ENCODE measurements around the gene ELOVL6.
"Not testable (repeated sequence)": the region's sequence is repeated elsewhere in the genome, so short reads cannot be mapped to it uniquely, and the experiment has no call there.

The ELOVL6 gene

DNA sequence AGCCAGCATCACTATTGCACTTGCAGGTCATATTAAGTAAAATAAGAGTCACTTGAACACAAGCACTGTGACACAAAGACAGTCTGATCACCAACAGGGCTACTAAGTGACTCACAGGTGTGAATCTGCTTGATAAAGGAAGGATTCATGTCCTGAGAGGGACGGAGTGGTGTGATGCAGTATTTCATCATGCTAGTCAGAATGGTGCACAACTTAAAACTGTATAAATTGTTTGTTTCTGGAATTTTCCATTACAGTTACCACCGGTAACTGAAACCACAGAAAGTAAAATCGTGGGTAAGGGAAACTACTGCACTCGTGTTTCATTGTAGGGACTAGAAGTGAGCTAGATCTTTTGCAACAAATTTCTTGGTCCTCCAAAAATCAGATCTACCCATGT, 109.7 kb downstream of the ELOVL6 start:
- H3K4me1 Mint-ChIP-seq, result peaks cover 55% of the 10 kb centered on the region
- no peaks in the 10 kb centered on the region for H3K27me3 Mint-ChIP-seq (ENCODE audit: low read depth)
- peaks cover 10% of the 10 kb centered on the region for H3K36me3 Mint-ChIP-seq (ENCODE audit: low read depth)
- H3K4me3 Mint-ChIP-seq, result no peak overlapping the region
- H3K9me3 Mint-ChIP-seq, result peaks cover 5% of the 10 kb centered on the region
- H3K27ac Mint-ChIP-seq, result peak overlapping the region; percentile 34 to 62 (median 37)
- TF ChIP-seq, protein P1, sequence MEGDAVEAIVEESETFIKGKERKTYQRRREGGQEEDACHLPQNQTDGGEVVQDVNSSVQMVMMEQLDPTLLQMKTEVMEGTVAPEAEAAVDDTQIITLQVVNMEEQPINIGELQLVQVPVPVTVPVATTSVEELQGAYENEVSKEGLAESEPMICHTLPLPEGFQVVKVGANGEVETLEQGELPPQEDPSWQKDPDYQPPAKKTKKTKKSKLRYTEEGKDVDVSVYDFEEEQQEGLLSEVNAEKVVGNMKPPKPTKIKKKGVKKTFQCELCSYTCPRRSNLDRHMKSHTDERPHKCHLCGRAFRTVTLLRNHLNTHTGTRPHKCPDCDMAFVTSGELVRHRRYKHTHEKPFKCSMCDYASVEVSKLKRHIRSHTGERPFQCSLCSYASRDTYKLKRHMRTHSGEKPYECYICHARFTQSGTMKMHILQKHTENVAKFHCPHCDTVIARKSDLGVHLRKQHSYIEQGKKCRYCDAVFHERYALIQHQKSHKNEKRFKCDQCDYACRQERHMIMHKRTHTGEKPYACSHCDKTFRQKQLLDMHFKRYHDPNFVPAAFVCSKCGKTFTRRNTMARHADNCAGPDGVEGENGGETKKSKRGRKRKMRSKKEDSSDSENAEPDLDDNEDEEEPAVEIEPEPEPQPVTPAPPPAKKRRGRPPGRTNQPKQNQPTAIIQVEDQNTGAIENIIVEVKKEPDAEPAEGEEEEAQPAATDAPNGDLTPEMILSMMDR (IDR thresholded peaks at IDR 0.05; ENCODE audit: unreplicated experiment in 3 of 3), result no peak

DNA sequence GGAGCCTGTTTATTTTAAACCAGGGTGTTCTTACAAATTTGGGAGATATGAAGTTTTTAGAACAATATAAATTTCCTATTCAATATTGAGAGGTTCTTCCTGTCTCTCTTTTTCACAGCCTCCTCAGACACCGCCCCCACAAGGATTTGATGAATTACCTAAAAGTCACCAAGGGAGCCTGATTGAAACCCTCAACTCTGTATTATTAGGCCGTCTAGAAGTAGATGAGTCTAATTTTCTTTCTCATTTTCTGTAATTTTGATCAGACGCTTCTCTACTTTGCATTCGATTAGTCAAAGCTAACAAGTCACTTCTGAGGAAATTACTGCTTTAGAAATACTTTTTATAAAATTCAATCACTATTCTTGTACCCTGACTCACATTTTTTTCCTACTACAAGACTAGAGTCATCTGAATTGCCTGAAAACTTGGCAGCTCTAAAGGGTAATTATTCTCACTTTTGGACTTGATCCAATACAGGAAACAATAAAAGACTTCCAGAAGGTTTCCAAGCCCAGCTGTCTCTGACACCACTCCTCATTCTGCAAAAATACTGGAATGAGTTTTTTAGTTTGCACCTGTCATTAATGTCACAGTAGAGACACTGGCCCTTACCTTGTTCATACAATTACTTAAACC, 111.2 kb downstream of the ELOVL6 start:
- peaks cover 55% of the 10 kb centered on the region for H3K4me1 Mint-ChIP-seq
- H3K27me3 Mint-ChIP-seq (ENCODE audit: low read depth), result no peaks in the 10 kb centered on the region
- no peak overlapping the region for H3K4me3 Mint-ChIP-seq
- TF ChIP-seq, protein P1 (IDR thresholded peaks at IDR 0.05; ENCODE audit: unreplicated experiment in 3 of 3), result no peak
- H3K9me3 Mint-ChIP-seq, result peaks cover 11% of the 10 kb centered on the region
- peak overlapping the region; percentile 50 to 80 (median 62) for H3K27ac Mint-ChIP-seq
- H3K36me3 Mint-ChIP-seq (ENCODE audit: low read depth), result peaks cover 19% of the 10 kb centered on the region

DNA sequence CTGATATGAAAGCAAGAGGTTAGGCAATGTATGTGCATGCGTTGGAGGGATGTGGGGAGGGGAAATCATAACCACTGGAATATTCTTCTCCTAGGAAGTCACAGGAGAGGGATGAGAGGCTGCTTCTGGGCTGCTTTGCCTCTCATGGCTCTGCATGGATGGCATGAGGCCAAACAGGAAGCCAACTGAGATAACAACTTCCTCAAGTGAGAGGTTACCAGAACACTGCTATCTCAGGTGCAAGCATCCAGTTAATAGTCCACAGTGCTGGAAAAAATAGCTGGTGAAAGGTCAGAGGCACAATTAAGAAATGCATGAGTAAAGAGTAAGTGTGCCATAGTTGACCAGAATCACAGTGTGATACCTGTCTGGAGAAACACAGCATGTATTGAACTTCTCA, 113.3 kb downstream of the ELOVL6 start:
- Mint-ChIP-seq H3K27ac (peak overlapping the region in 1 of 3 experiments; percentile 6), H3K4me3 (no peak overlapping the region), H3K9me3 (peaks cover 11% of the 10 kb centered on the region), H3K27me3 (ENCODE audit: low read depth) (no peaks in the 10 kb centered on the region), H3K4me1 (peaks cover 49% of the 10 kb centered on the region), H3K36me3 (ENCODE audit: low read depth) (peaks cover 19% of the 10 kb centered on the region)
- TF ChIP-seq, protein P1 (IDR thresholded peaks at IDR 0.05; ENCODE audit: unreplicated experiment in 3 of 3), result no peak

DNA sequence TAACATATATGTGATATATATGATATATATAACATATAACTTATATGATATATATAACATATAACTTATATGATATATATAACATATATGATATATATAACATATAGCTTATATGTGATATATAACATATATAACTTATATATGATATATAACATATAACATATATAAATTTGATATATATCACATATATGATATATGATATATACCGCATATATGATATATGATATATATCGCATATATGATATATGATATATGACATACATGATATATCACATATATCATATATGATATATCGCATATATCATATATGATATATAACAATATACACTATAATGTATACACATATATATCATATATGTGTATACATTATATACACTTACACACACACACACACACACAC, 114.3 kb downstream of the ELOVL6 start:
- H3K27me3 Mint-ChIP-seq (ENCODE audit: low read depth), result no peaks in the 10 kb centered on the region
- no peak overlapping the region for H3K27ac Mint-ChIP-seq
- peaks cover 16% of the 10 kb centered on the region for H3K9me3 Mint-ChIP-seq
- H3K4me1 Mint-ChIP-seq, result peaks cover 44% of the 10 kb centered on the region
- no peak overlapping the region for H3K4me3 Mint-ChIP-seq
- H3K36me3 Mint-ChIP-seq (ENCODE audit: low read depth), result peaks cover 21% of the 10 kb centered on the region
- TF ChIP-seq, protein P1 (IDR thresholded peaks at IDR 0.05; ENCODE audit: unreplicated experiment in 3 of 3), result no peak

DNA sequence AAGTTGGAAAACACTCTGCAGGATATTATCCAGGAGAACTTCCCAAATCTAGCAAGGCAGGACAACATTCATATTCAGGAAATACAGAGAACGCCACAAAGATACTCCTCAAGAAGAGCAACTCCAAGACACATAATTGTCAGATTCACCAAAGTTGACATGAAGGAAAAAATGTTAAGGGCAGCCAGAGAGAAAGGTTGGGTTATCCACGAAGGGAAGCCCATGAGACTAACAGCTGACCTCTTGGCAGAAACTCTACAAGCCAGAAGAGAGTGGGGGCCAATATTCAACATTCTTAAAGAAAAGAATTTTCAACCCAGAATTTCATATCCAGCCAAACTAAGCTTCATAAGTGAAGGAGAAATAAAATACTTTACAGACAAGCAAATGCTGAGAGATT, 120.3 kb downstream of the ELOVL6 start:
- not testable (repeated sequence) for H3K4me3 Mint-ChIP-seq; H3K27ac Mint-ChIP-seq; H3K4me1 Mint-ChIP-seq; H3K27me3 Mint-ChIP-seq (ENCODE audit: low read depth)
- Mint-ChIP-seq H3K36me3 (ENCODE audit: low read depth) (peaks cover 43% of the 10 kb centered on the region), H3K9me3 (peaks cover 23% of the 10 kb centered on the region)

DNA sequence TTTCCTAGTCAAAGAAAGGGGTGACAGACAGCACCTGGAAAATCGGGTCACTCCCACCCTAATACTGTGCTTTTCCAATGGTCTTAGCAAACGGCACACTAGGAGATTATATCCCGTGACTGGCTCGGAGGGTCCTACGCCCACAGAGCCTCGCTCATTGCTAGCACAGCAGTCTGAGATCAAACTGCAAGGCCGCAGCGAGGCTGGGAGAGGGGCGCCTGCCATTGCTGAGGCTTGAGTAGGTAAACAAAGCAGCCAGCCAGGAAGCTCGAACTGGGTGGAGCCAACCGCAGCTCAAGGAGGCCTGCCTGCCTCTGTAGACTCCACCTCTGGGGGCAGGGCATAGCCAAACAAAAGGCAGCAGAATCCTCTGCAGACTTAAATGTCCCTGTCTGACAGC, 121.6 kb downstream of the ELOVL6 start:
- Mint-ChIP-seq H3K36me3 (ENCODE audit: low read depth) (peaks cover 38% of the 10 kb centered on the region), H3K9me3 (peaks cover 18% of the 10 kb centered on the region), H3K4me1 (peaks cover 11% of the 10 kb centered on the region)
- H3K27ac Mint-ChIP-seq; H3K4me3 Mint-ChIP-seq; H3K27me3 Mint-ChIP-seq (ENCODE audit: low read depth): not testable (repeated sequence)

DNA sequence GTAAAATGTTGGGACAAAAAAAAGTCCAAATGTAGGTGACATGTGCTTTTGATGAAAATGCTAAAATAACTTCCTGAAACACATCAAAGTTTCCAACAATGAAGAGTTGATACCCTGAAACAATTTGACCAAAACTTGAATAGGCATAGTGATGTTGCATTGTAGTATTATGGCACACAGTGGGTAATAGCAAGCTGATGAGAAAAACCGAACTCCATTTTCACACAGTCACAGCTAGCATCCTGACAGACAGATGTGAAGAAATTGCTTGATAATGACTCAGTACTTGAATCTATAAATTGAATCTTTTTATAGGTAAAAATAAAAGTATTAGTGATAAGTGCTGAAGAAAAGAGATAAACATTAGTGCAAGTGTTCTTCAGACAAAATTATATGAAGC, 122.5 kb downstream of the ELOVL6 start:
- Mint-ChIP-seq H3K36me3 (ENCODE audit: low read depth) (peaks cover 43% of the 10 kb centered on the region), H3K4me1 (peaks cover 11% of the 10 kb centered on the region), H3K4me3 (no peak overlapping the region), H3K27me3 (ENCODE audit: low read depth) (no peaks in the 10 kb centered on the region), H3K27ac (no peak overlapping the region), H3K9me3 (peaks cover 18% of the 10 kb centered on the region)
- TF ChIP-seq, protein P1 (IDR thresholded peaks at IDR 0.05; ENCODE audit: unreplicated experiment in 3 of 3), result no peak
